Stimulated activated CD4-positive, alpha-beta T cell treated with anti-CD3 and anti-CD28 coated beads, Interleukin-1b, Interleukin-23, amount 100 ng/mL, for 48 hours (primary cell): ENCODE data around the gene SNX7.

ENCODE experiments used
- DNase-seq: peaks from one replicate; pipeline ENCODE4 v3.0.0-alpha.2; 2020

SNX7 gene

DNA sequence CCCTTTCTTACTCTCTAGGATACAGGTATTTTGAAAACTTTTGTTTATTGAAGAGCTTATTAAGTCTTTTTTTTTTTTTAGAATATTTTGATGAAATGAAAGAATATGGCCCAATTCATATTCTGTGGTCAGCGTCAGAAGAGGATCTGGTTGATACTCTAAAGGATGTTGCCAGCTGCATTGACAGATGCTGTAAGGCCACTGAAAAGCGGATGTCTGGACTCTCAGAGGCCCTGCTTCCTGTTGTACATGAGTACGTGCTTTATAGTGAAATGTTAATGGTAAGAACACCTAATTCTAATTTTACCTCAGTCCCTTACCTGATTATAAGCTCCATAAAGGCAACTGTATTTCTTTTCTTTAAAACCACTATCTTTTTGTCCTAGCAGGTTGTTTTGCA lies 37.1 kb downstream of the SNX7 start:
- DNase-seq, result no peak

GRCh38 chr1:98700228-98700627 lies 38.7 kb downstream of the SNX7 start:
- DNase-seq, result no peak

GRCh38 chr1:98702976-98703375 lies 41.5 kb downstream of the SNX7 start:
- DNase-seq, result no peak

GRCh38 chr1:98704474-98704873 lies 43.0 kb downstream of the SNX7 start:
- no peak for DNase-seq

GRCh38 chr1:98704971-98705370 lies 43.5 kb downstream of the SNX7 start:
- DNase-seq, result no peak

GRCh38 chr1:98705591-98705990 lies 44.1 kb downstream of the SNX7 start:
- DNase-seq, result no peak

- no peak for DNase-seq
These were observed 44.8 kb downstream of the SNX7 start for GRCh38 chr1:98706173-98706843.

GRCh38 chr1:98707556-98707955 lies 46.0 kb downstream of the SNX7 start:
- DNase-seq, result no peak

DNA sequence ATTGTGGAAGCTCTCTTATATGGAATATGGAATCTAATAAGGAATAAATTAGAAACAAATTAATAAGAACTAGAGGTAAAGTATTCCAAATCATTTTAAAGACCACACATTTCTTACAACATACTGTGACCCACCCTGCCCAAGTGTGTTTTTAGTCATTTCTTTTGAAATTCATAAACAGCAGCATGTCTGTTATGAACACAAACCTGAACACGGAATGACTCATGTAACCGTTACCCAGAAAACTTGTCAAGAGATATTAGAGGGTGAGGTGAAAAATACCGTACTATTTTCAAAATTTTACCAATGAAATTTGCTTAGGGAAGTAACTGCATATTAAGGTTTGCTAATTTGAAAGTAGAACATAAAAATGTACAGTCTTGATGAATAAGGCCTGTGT lies 48.4 kb downstream of the SNX7 start:
- DNase-seq, result no peak

GRCh38 chr1:98723574-98723973 lies 62.1 kb downstream of the SNX7 start:
- no peak for DNase-seq

GRCh38 chr1:98732985-98733781 lies 71.7 kb downstream of the SNX7 start:
- DNase-seq, result no peak

DNA sequence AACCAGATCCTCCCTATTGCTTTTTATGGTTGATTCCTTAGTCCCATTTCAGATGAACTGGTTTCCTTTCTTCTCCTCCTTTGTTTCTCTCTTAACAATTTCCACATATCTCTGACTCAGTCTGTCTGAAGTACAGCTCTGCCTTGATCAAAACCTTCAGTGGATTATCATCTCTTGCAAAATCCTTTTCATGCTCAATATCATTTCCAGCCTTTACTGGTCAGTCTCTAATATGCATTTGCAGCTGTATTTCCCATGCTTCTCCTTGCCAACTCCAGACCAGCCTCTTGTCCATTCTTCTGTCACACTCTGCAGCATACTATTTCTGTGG lies 72.2 kb downstream of the SNX7 start:
- DNase-seq, result no peak

GRCh38 chr1:98735756-98736155 lies 74.2 kb downstream of the SNX7 start:
- DNase-seq, result no peak

- DNase-seq, result no peak
These were observed 76.3 kb downstream of the SNX7 start for GRCh38 chr1:98737835-98738234.

- DNase-seq, result no peak
These were observed 78.2 kb downstream of the SNX7 start for GRCh38 chr1:98739762-98740161.

GRCh38 chr1:98741164-98741563 lies 79.6 kb downstream of the SNX7 start:
- no peak for DNase-seq

GRCh38 chr1:98749152-98749756 lies 87.7 kb downstream of the SNX7 start:
- DNase-seq, result no peak

DNA sequence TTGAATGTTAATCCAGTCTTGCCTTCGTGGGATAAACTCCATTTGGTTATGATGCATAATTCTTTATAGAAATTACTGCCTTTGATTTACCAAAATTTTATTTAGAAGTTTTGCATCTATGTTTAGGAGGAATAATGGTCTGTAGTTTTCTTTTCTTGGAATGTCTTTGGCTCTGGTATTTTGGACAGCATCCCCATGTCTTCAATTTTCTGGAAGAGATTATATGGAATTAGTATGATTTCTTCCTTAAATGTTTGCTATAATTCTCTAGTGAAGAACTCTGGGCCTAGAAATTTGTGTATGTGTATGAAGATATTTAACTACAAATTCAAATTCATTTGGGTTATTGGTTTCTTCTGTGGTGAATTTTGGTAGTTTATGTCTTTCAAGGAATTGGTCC lies 92.7 kb downstream of the SNX7 start:
- no peak for DNase-seq

DNA sequence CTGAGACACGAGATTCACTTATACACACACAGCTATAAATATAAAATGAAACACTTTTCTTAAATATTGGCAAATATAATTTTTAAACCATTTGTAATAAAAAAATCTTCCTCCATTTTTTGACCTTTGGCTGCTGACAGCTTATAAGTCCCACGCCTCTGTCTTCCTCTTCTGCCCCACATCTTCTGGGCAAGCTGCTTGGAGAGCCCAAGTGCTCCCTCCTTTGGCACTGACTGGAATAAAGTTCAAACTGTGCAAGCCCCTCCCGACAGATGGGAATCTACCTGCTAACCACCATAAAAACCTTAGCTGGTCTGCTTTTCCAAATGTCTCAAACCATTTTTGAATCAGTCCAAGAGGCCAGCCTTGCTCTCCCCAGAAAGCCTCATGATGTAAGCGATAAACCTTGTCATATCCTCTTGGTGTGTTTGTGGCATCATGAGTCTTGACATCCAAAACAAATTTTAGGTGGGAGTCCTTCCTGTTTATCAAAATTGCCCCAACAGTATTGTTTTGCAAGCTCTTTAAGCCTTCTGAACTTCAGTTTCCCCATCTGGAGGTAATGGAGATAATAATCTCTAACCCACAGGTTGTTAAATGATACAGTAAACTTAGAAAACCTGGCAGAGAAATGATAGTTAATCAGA lies 99.8 kb downstream of the SNX7 start:
- no peak for DNase-seq

DNA sequence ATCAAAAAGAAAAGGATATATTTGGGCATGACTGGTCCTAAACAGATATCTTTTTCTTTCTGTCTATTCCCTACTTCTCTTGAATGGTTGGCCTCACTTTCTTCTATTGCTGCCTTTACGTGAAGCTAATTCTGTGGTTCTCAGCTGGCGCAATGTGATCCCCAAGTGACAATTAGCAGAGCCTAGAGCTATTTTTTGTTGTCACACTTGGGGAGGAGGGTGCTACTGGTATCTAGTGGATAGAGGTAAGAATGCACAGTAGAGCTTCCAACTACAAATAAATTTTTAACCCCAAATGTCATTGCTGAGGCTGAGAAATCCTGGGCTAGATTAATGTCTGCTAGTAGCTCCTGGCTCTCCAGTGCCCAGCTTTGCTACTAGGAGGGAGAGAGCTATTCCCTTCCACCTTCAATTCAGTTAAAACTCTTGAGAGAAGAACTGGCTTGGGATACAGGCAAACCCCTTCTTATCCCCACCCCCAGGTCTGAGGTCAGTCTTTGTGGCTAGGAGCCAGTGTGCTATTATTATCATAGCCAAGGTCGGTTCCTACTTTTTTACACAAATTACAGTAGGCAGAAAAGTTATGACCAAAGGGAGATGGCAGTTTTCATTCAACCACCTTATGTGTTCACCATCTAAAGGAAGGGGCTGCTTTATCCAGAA lies 102.1 kb downstream of the SNX7 start:
- DNase-seq, result no peak

- DNase-seq, result no peak
These were observed 103.0 kb downstream of the SNX7 start for GRCh38 chr1:98764485-98764884.

- DNase-seq, result no peak
These were observed 104.7 kb downstream of the SNX7 start for GRCh38 chr1:98766255-98766654.

DNA sequence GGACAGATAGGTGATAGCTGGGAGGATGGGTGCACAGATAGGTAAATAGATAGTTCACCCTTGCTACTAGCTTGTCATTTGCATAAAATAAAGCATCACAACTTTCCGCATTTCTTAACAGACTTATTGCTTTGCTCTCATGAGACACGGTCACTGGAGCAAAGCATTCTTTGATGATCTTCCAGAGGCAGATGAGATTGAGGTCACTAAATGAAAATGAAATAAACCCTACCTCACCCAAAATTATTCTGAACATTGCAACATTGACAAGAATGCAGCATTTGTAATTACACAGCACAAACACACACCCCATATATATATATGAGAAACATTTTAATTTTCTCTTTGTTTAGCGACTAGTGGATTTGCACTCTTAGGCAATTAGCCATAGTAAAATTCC lies 107.6 kb downstream of the SNX7 start:
- DNase-seq, result no peak
